ENCODE data around the gene GRAMD2A.

- TF ChIP-seq CTCF (IDR thresholded peaks at IDR 0.05; ENCODE audit: low read length) (no peak), EZH2 (IDR thresholded peaks at IDR 0.05; ENCODE audit: borderline replicate concordance, low read length) (no peak)
These were observed 36.2 kb upstream of the GRAMD2A start for GRCh38 chr15:72233769-72234168.
